Natural killer cell treated with Interleukin-12 subunit alpha and Interleukin-12 subunit beta and Interleukin-15 and Interleukin-18, amount 100 ng/mL, for 72 hours (primary cell): Measurements from ENCODE around the gene ITGAX. TPM values are rescaled to one million over a fixed set of nuclear protein-coding genes. Genes with fewer than 3 reads are reported as not detected.

Source experiments
- ATAC-seq, 2 donors: fragments of 150-1000 bp; cut with Tn5 transposase in 1 of 2; sonication (Bioruptor Pico), chemical (Tn5 transposase) in 1 of 2; 2 replicates each; pipeline ENCODE4 v1.10.0; 2021
- DNase-seq: peaks from one replicate; pipeline ENCODE4 v3.0.0; 2022; ENCODE audit warnings: low spot score
- H3K27ac Mint-ChIP-seq, 2 donors: 1 replicate in 1 of 2; 2 replicates in 1 of 2; pipeline ENCODE4 v1.8.0; 2022; ENCODE audit warnings: mixed read lengths in 2 of 2, mild to moderate bottlenecking in 1 of 2, moderate library complexity in 1 of 2
- H3K27me3 Mint-ChIP-seq, 2 donors: 1 replicate in 1 of 2; 2 replicates in 1 of 2; pipeline ENCODE4 v1.8.0; 2022; ENCODE audit warnings: mixed read lengths in 2 of 2
- H3K36me3 Mint-ChIP-seq: one replicate; pipeline ENCODE4 v1.8.0; 2022; ENCODE audit warnings: mixed read lengths
- H3K4me1 Mint-ChIP-seq, 2 donors: 1 replicate in 1 of 2; 2 replicates in 1 of 2; pipeline ENCODE4 v1.8.0; 2022; ENCODE audit warnings: low read depth in 2 of 2, mixed read lengths in 2 of 2, mild to moderate bottlenecking in 1 of 2
- H3K4me3 Mint-ChIP-seq: one replicate; pipeline ENCODE4 v1.8.0; 2022; ENCODE audit warnings: mixed read lengths
- H3K9me3 Mint-ChIP-seq: 2 replicates; pipeline ENCODE4 v1.8.0; 2022; ENCODE audit warnings: mixed read lengths
- total RNA-seq, 2 donors: library from RNA; stranded (reverse); gene quantifications; one replicate each; pipeline ENCODE4 v1.2.3, GENCODE V29; 2022

ITGAX gene
- total RNA-seq, 2 donors from 2014 or later: 62.1 to 124 TPM

GRCh38 chr16:31371619-31372484 lies 16.9 kb downstream of the ITGAX start:
- DNase-seq: no peak
- Mint-ChIP-seq H3K27me3 (no peaks in the 10 kb centered on the region), H3K4me1 (peaks cover 9 to 14% of the 10 kb centered on the region in 2 donors), H3K4me3 (no peak overlapping the region), H3K27ac (no peak overlapping the region), H3K36me3 (no peaks in the 10 kb centered on the region), H3K9me3 (no peaks in the 10 kb centered on the region)
- no peak for ATAC-seq

GRCh38 chr16:31373235-31373634 lies 18.3 kb downstream of the ITGAX start:
- H3K4me3 Mint-ChIP-seq: no peak overlapping the region
- DNase-seq (no peak), ATAC-seq (no peak)
- no peaks in the 10 kb centered on the region for H3K9me3 Mint-ChIP-seq
- H3K27me3 Mint-ChIP-seq: no peaks in the 10 kb centered on the region
- H3K27ac Mint-ChIP-seq: peak overlapping the region in 1 of 2 donors; percentile 62
- peaks cover 6 to 15% of the 10 kb centered on the region in 2 donors for H3K4me1 Mint-ChIP-seq
- H3K36me3 Mint-ChIP-seq: no peaks in the 10 kb centered on the region

GRCh38 chr16:31375231-31375630 lies 20.3 kb downstream of the ITGAX start:
- Mint-ChIP-seq H3K27ac (no peak overlapping the region), H3K4me3 (no peak overlapping the region), H3K36me3 (no peaks in the 10 kb centered on the region), H3K4me1 (peaks cover 6 to 15% of the 10 kb centered on the region in 2 donors), H3K27me3 (no peaks in the 10 kb centered on the region), H3K9me3 (no peaks in the 10 kb centered on the region)
- ATAC-seq (no peak), DNase-seq (no peak)

- H3K36me3 Mint-ChIP-seq: no peaks in the 10 kb centered on the region
- no peak for ATAC-seq
Observed at GRCh38 chr16:31376705-31377104, 21.7 kb downstream of the ITGAX start.

GRCh38 chr16:31377210-31377903 lies 22.4 kb downstream of the ITGAX start:
- Mint-ChIP-seq H3K27me3 (no peaks in the 10 kb centered on the region), H3K27ac (peak overlapping the region in 1 of 2 donors; percentile 27), H3K9me3 (no peaks in the 10 kb centered on the region), H3K4me1 (peaks cover 8 to 14% of the 10 kb centered on the region in 2 donors), H3K4me3 (no peak overlapping the region), H3K36me3 (no peaks in the 10 kb centered on the region)
- no peak for DNase-seq
- peak; percentile 49 to 50 for ATAC-seq

More at GRCh38 chr16:31376705-31377104, 21.7 kb downstream of the ITGAX start:
- Mint-ChIP-seq H3K4me1 (peaks cover 6 to 14% of the 10 kb centered on the region in 2 donors), H3K4me3 (no peak overlapping the region), H3K27me3 (no peaks in the 10 kb centered on the region), H3K9me3 (no peaks in the 10 kb centered on the region), H3K27ac (no peak overlapping the region)
- DNase-seq: no peak

GRCh38 chr16:31380201-31380600 lies 25.2 kb downstream of the ITGAX start:
- Mint-ChIP-seq H3K4me3 (no peak overlapping the region), H3K9me3 (no peaks in the 10 kb centered on the region), H3K27ac (no peak overlapping the region), H3K4me1 (peaks cover 16 to 17% of the 10 kb centered on the region in 2 donors), H3K36me3 (no peaks in the 10 kb centered on the region), H3K27me3 (no peaks in the 10 kb centered on the region)
- no peak for DNase-seq
- ATAC-seq: no peak

GRCh38 chr16:31382485-31383161 lies 27.6 kb downstream of the ITGAX start:
- H3K36me3 Mint-ChIP-seq: no peaks in the 10 kb centered on the region
- no peaks in the 10 kb centered on the region for H3K9me3 Mint-ChIP-seq
- DNase-seq (peak; percentile 74), ATAC-seq (peak; percentile 71 to 77)
- no peaks in the 10 kb centered on the region for H3K27me3 Mint-ChIP-seq
- no peak overlapping the region for H3K4me3 Mint-ChIP-seq
- peak overlapping the region in 1 of 2 donors; percentile 59 for H3K27ac Mint-ChIP-seq
- H3K4me1 Mint-ChIP-seq: peaks cover 22% of the 10 kb centered on the region in 2 donors

- Mint-ChIP-seq H3K9me3 (no peaks in the 10 kb centered on the region), H3K27me3 (no peaks in the 10 kb centered on the region), H3K4me3 (no peak overlapping the region), H3K4me1 (peaks cover 20 to 21% of the 10 kb centered on the region in 2 donors), H3K27ac (no peak overlapping the region), H3K36me3 (no peaks in the 10 kb centered on the region)
- ATAC-seq (no peak), DNase-seq (no peak)
Observed at GRCh38 chr16:31385680-31386079, 30.7 kb downstream of the ITGAX start.

- ATAC-seq: peak; percentile 79 to 85
- Mint-ChIP-seq H3K36me3 (no peaks in the 10 kb centered on the region), H3K4me1 (peaks cover 20 to 22% of the 10 kb centered on the region in 2 donors), H3K4me3 (no peak overlapping the region), H3K27me3 (no peaks in the 10 kb centered on the region), H3K27ac (peak overlapping the region; percentile 31 to 67), H3K9me3 (no peaks in the 10 kb centered on the region)
- DNase-seq: no peak
Observed at GRCh38 chr16:31386157-31386984, 31.4 kb downstream of the ITGAX start.

- H3K9me3 Mint-ChIP-seq: no peaks in the 10 kb centered on the region
- H3K36me3 Mint-ChIP-seq: no peaks in the 10 kb centered on the region
- no peak overlapping the region for H3K4me3 Mint-ChIP-seq
- ATAC-seq (no peak), DNase-seq (no peak)
- no peaks in the 10 kb centered on the region for H3K27me3 Mint-ChIP-seq
- H3K4me1 Mint-ChIP-seq: peaks cover 10 to 18% of the 10 kb centered on the region in 2 donors
- no peak overlapping the region for H3K27ac Mint-ChIP-seq
Observed at GRCh38 chr16:31388535-31388934, 33.6 kb downstream of the ITGAX start.

- DNase-seq (no peak), ATAC-seq (no peak)
- H3K9me3 Mint-ChIP-seq: no peaks in the 10 kb centered on the region
- no peak overlapping the region for H3K4me3 Mint-ChIP-seq
- no peak overlapping the region for H3K27ac Mint-ChIP-seq
- peaks cover 10 to 18% of the 10 kb centered on the region in 2 donors for H3K4me1 Mint-ChIP-seq
- H3K27me3 Mint-ChIP-seq: no peaks in the 10 kb centered on the region
- no peaks in the 10 kb centered on the region for H3K36me3 Mint-ChIP-seq
Observed at GRCh38 chr16:31390504-31391041, 35.6 kb downstream of the ITGAX start.

- H3K4me1 Mint-ChIP-seq: peaks cover 0 to 7% of the 10 kb centered on the region in 2 donors
- H3K27ac Mint-ChIP-seq: peak within 1 kb of the TSS in 1 of 2 donors; percentile 16
- H3K27me3 Mint-ChIP-seq: no peaks in the 10 kb centered on the region
- no peak within 1 kb of the TSS for H3K4me3 Mint-ChIP-seq
- H3K36me3 Mint-ChIP-seq: no peaks in the 10 kb centered on the region
- H3K9me3 Mint-ChIP-seq: no peaks in the 10 kb centered on the region
- ATAC-seq (no peak), DNase-seq (no peak)
Observed at GRCh38 chr16:31393056-31393455, 38.1 kb downstream of the ITGAX start, which contains the start of gene ITGAD. TSS of gene ITGAD (plus strand) at chr16:31393335. CDS start at chr16:31393361, 26 bp downstream.

- no peak for DNase-seq
- ATAC-seq: no peak
- Mint-ChIP-seq H3K36me3 (peaks cover 6% of the 10 kb centered on the region), H3K27me3 (no peaks in the 10 kb centered on the region), H3K27ac (no peak overlapping the region), H3K4me1 (peaks cover 20 to 27% of the 10 kb centered on the region in 2 donors), H3K9me3 (peaks cover 4% of the 10 kb centered on the region), H3K4me3 (no peak overlapping the region)
Observed at GRCh38 chr16:31395647-31396046, 40.7 kb downstream of the ITGAX start.
